Esophagus squamous epithelium (tissue), 4 donors: Measurements from ENCODE around the gene CBFA2T2.

Source experiments
- POLR2A ChIP-seq, 4 donors: fragments of 450-650 bp; IDR thresholded peaks; one replicate each; pipeline ENCODE4 v1.6.1; 2017; ENCODE audit warnings: antibody characterized with exemption in 4 of 4, mild to moderate bottlenecking in 4 of 4, moderate library complexity in 3 of 4
- TF ChIP-seq, protein P1 (sequence below), 6 experiments: fragments of 450-650 bp in 4 of 6; fragments of 200-600 bp in 2 of 6; sonication (generic) in 2 of 6; IDR thresholded peaks; one replicate each; pipeline ENCODE4 v1.5.1; 2016 to 2019; ENCODE audit warnings: antibody characterized with exemption in 6 of 6, mild to moderate bottlenecking in 4 of 6, moderate library complexity in 4 of 6

DNA sequence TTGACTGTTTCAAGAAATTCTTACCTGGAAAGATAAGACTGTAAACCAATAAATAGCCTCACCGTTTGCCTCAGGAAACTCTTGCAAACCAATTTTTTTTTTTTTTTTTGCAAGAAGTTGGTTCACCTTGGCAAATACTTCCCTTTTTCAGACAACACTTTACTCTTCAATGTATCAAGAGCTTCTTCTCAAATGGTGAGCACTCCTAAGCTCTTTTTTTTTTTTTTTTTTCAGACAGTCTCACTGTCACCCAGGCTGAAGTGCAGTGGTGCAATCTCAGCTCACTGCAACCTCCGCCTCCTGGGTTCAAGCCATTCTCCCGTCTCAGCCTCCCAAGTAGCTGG is 23.6 kb upstream of the CBFA2T2 start:
- TF ChIP-seq POLR2A (IDR thresholded peaks at IDR 0.05) = no peak
- TF ChIP-seq, protein P1, sequence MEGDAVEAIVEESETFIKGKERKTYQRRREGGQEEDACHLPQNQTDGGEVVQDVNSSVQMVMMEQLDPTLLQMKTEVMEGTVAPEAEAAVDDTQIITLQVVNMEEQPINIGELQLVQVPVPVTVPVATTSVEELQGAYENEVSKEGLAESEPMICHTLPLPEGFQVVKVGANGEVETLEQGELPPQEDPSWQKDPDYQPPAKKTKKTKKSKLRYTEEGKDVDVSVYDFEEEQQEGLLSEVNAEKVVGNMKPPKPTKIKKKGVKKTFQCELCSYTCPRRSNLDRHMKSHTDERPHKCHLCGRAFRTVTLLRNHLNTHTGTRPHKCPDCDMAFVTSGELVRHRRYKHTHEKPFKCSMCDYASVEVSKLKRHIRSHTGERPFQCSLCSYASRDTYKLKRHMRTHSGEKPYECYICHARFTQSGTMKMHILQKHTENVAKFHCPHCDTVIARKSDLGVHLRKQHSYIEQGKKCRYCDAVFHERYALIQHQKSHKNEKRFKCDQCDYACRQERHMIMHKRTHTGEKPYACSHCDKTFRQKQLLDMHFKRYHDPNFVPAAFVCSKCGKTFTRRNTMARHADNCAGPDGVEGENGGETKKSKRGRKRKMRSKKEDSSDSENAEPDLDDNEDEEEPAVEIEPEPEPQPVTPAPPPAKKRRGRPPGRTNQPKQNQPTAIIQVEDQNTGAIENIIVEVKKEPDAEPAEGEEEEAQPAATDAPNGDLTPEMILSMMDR (IDR thresholded peaks at IDR 0.05) = no peak
